Erythroblast (primary cell): Measurements from ENCODE around the gene TRIM63.

ENCODE experiments used
- GATA1 ChIP-seq: IDR thresholded peaks from 2 replicates; pipeline ENCODE4 v1.6.1; 2011; ENCODE audit warnings: low read depth, mild to moderate bottlenecking, control low read depth, low read length, moderate library complexity
- POLR2A ChIP-seq: IDR thresholded peaks from 2 replicates; pipeline ENCODE4 v1.6.1; 2011; ENCODE audit warnings: mild to moderate bottlenecking, low read length

GRCh38 chr1:26070963-26071342 is 3.5 kb upstream of the TRIM63 start:
- no peak for TF ChIP-seq POLR2A
- TF ChIP-seq GATA1: no peak
